A549 (cell line): ENCODE results near the gene POLR2F. TPM values are rescaled to one million over a fixed set of nuclear protein-coding genes. Genes with fewer than 3 reads are reported as not detected.

Experiments
- ATAC-seq, 2 experiments: fragments of 200-7000 bp in 1 of 2; fragments of >200 bp in 1 of 2; cut with Nextera tagmentation in 1 of 2; cut with Tn5 transposase in 1 of 2; 3 replicates each; pipeline versions ENCODE4 v1.8.0 to v1.9.1; 2018 to 2020; ENCODE audit warnings: mild to moderate bottlenecking in 1 of 2, moderate library complexity in 1 of 2
- CTCF ChIA-PET: fragments of 300-600 bp; sonication (Branson Sonifier 250); formaldehyde crosslinking; extraction: SDS; loops from one replicate; lab custom pipeline; 2021; ENCODE audit warnings: antibody characterized with exemption, inconsistent platforms; lab: Yijun Ruan, JAX
- POLR2A ChIA-PET: fragments of 350-600 bp; formaldehyde crosslinking; extraction: SDS; loops from one replicate; lab custom pipeline; 2021; ENCODE audit warnings: antibody characterized with exemption, inconsistent platforms; lab: Yijun Ruan, JAX
- DNase-seq, 2 experiments: peaks; one replicate each; pipeline versions ENCODE4 v3.0.0 to v3.0.0-alpha.2; 2011 to 2016; ENCODE audit warnings: low read depth in 1 of 2, low spot score in 1 of 2
- FAIRE-seq: peaks from 2 replicates; lab custom pipeline; 2011; peaks lifted over from hg19 to GRCh38; lab: Jason Lieb, UNC
- H3K27ac ChIP-seq, 2 experiments: fragments of >200 bp; sonication (Bioruptor Twin); formaldehyde crosslinking; 3 replicates each; pipeline ENCODE4 v1.5.1; 2016 to 2017
- H3K4me1 ChIP-seq: fragments of >200 bp; sonication (Bioruptor Twin); formaldehyde crosslinking; 3 replicates; pipeline ENCODE4 v1.6.1; 2016
- H3K4me2 ChIP-seq: fragments of >200 bp; sonication (Bioruptor Twin); formaldehyde crosslinking; 3 replicates; pipeline ENCODE4 v1.6.1; 2016
- H3K4me3 ChIP-seq: fragments of >200 bp; sonication (Bioruptor Twin); formaldehyde crosslinking; 3 replicates; pipeline ENCODE4 v1.5.1; 2016
- H3K9me3 ChIP-seq: fragments of >200 bp; sonication (Bioruptor Twin); formaldehyde crosslinking; 3 replicates; pipeline ENCODE4 v1.6.1; 2016
- ATOH8 ChIP-seq: fragments of 250-450 bp; sonication (Bioruptor Pico); IDR thresholded peaks from 2 replicates; pipeline ENCODE4 v1.5.0; 2020; ENCODE audit warnings: low read depth, mild to moderate bottlenecking, moderate library complexity
- BHLHE40 ChIP-seq: IDR thresholded peaks from 2 replicates; pipeline ENCODE4 v1.6.1; 2012; ENCODE audit warnings: low read depth, low read length, inconsistent platforms
- CBX2 ChIP-seq: fragments of 200-600 bp; sonication (generic); IDR thresholded peaks from 2 replicates; pipeline ENCODE4 v1.6.1; 2016; ENCODE audit warnings: low read depth, mild to moderate bottlenecking, borderline replicate concordance
- CHD4 ChIP-seq: fragments of 200-600 bp; sonication (generic); IDR thresholded peaks from 2 replicates; pipeline ENCODE4 v1.6.1; 2016; ENCODE audit warnings: antibody characterized with exemption, mild to moderate bottlenecking, borderline replicate concordance
- CTCF ChIP-seq: fragments of >200 bp; sonication (Bioruptor Twin); formaldehyde crosslinking; IDR thresholded peaks from 3 replicates; pipeline ENCODE4 v1.5.1; 2016
- FOSB ChIP-seq: fragments of 250-450 bp; sonication (Bioruptor Pico); IDR thresholded peaks from 2 replicates; pipeline ENCODE4 v1.5.0; 2020; ENCODE audit warnings: mild to moderate bottlenecking, moderate library complexity
- GATA3 ChIP-seq: IDR thresholded peaks from 2 replicates; pipeline ENCODE4 v1.6.1; 2012; ENCODE audit warnings: borderline replicate concordance
- HDAC2 ChIP-seq: fragments of 200-600 bp; sonication (generic); IDR thresholded peaks from 2 replicates; pipeline ENCODE4 v1.6.1; 2016
- HOXA7 ChIP-seq: fragments of 250-450 bp; sonication (Bioruptor Pico); IDR thresholded peaks from 2 replicates; pipeline ENCODE4 v1.5.0; 2020; ENCODE audit warnings: mild to moderate bottlenecking, moderate library complexity
- KDM1A ChIP-seq: fragments of 200-600 bp; sonication (generic); IDR thresholded peaks from 2 replicates; pipeline ENCODE4 v1.6.1; 2016; ENCODE audit warnings: low read depth, mild to moderate bottlenecking
- MYC ChIP-seq: IDR thresholded peaks from 2 replicates; pipeline ENCODE4 v1.6.1; 2012; ENCODE audit warnings: mild to moderate bottlenecking, inconsistent platforms, low read length, improper control_type of control experiment, borderline replicate concordance
- PBX3 ChIP-seq: IDR thresholded peaks from 2 replicates; pipeline ENCODE4 v1.6.1; 2012
- RAD21 ChIP-seq, 2 experiments: fragments of >200 bp in 1 of 2; sonication (Bioruptor Twin) in 1 of 2; formaldehyde crosslinking in 1 of 2; IDR thresholded peaks in 1 of 2; conservative IDR thresholded peaks in 1 of 2; 2 replicates in 1 of 2; 3 replicates in 1 of 2; pipeline ENCODE4 v1.6.1; 2012 to 2018; ENCODE audit warnings: inconsistent platforms in 1 of 2
- RARB ChIP-seq: fragments of 250-450 bp; sonication (Bioruptor Pico); IDR thresholded peaks from 2 replicates; pipeline ENCODE4 v1.8.0; 2021; ENCODE audit warnings: mild to moderate bottlenecking, moderate library complexity
- RNF2 ChIP-seq: fragments of 200-600 bp; sonication (generic); IDR thresholded peaks from 2 replicates; pipeline ENCODE4 v1.6.1; 2016; ENCODE audit warnings: low read depth, mild to moderate bottlenecking, antibody characterized with exemption, moderate library complexity, borderline replicate concordance
- ZC3H11A ChIP-seq: fragments of 450-650 bp; IDR thresholded peaks from 2 replicates; pipeline ENCODE4 v1.6.1; 2014; ENCODE audit warnings: antibody characterized with exemption, mild to moderate bottlenecking
- WGBS: methylation state at CpG from one replicate; pipeline ENCODE4 v1.1.6; 2017; ENCODE audit errors: missing lambda C conversion rate; 5-methylcytosine and 5-hydroxymethylcytosine counted together
- polyA plus RNA-seq, 4 experiments: library from polyadenylated mRNA; depleted of rRNA in 3 of 4; stranded (reverse); fragments of >200 nt; fragmentation: RNase III in 1 of 4; extraction: RNeasy Plus Mini Kit Qiagen cat#74134 plus additional on column Dnase treatment in 1 of 4; gene quantifications; 2 replicates in 3 of 4; 3 replicates in 1 of 4; pipeline ENCODE4 v1.2.3, GENCODE V29; 2011 to 2017

Gene POLR2F
- polyA plus RNA-seq, 2 of the 4 experiments (the other 2 are of a cell fraction): 90.0 to 183 TPM

GRCh38 chr22:37924386-37925065, 29.0 kb upstream of the POLR2F start (continued):
- TF ChIP-seq PBX3 (no peak), GATA3 (no peak), RARB (CRISPR knock-in tag) (no peak), ATOH8 (CRISPR knock-in tag) (no peak), CBX2 (no peak), FOSB (CRISPR knock-in tag) (no peak)

GRCh38 chr22:37925330-37925729, 28.2 kb upstream of the POLR2F start:
- H3K4me1 ChIP-seq: no peaks in the 10 kb centered on the region
- WGBS: 58% methylated on average over 3 of the region's 3 CpGs
- TF ChIP-seq RNF2 (no peak), CTCF (no peak), GATA3 (no peak), MYC (no peak), ZC3H11A (no peak), HOXA7 (CRISPR knock-in tag) (no peak), KDM1A (no peak), CHD4 (no peak)
- TF ChIP-seq, all 56 proteins: peak for 0
- no peak for FAIRE-seq
- H3K9me3 ChIP-seq: no peaks in the 10 kb centered on the region
- no peak for DNase-seq
- no peak for ATAC-seq
- ChIA-PET POLR2A (no interaction called here), CTCF (interaction anchor here (0.9 to 2.2 kb wide), 4 partner anchors 9 to 108 kb away, joined by 3 to 8 read pairs (median 4); partner anchors contain the start of gene MICALL1)
- no peak overlapping the region for H3K4me3 ChIP-seq
- H3K4me2 ChIP-seq: no peak overlapping the region
- H3K27ac ChIP-seq: no peak overlapping the region

GRCh38 chr22:37925767-37926166, 27.7 kb upstream of the POLR2F start:
- H3K4me2 ChIP-seq: no peak overlapping the region
- FAIRE-seq: no peak
- TF ChIP-seq RAD21 (conservative IDR thresholded peaks at IDR 0.05 in 1 of 2, IDR thresholded peaks at IDR 0.05 in 1 of 2) (no peak), BHLHE40 (no peak)
- 94% methylated on average over 5 of the region's 15 CpGs for WGBS
- ATAC-seq: no peak
- ChIA-PET POLR2A (no interaction called here), CTCF (interaction anchor here (0.9 to 2.2 kb wide), 4 partner anchors 8 to 108 kb away, joined by 3 to 8 read pairs (median 4); partner anchors contain the start of gene MICALL1)
- no peaks in the 10 kb centered on the region for H3K9me3 ChIP-seq
- no peak for DNase-seq
- H3K4me1 ChIP-seq: no peaks in the 10 kb centered on the region
- no peak overlapping the region for H3K27ac ChIP-seq
- no peak overlapping the region for H3K4me3 ChIP-seq

- DNase-seq: no peak
- no peak for TF ChIP-seq HDAC2
- POLR2A ChIA-PET: interaction anchor here (0.5 kb wide), 1 partner anchor 52 kb away, joined by 3 read pairs; no protein-coding TSS in a partner anchor
These were observed 27.1 kb upstream of the POLR2F start for GRCh38 chr22:37926358-37926757.

More at GRCh38 chr22:37926358-37926757, 27.1 kb upstream of the POLR2F start:
- H3K4me2 ChIP-seq: no peak overlapping the region
- ATAC-seq (no peak), FAIRE-seq (no peak)
- H3K27ac ChIP-seq: no peak overlapping the region
- CTCF ChIA-PET: interaction anchor here (1.1 to 2.2 kb wide), 3 partner anchors 8 to 109 kb away, joined by 4 to 8 read pairs (median 4); no protein-coding TSS in a partner anchor
- H3K4me3 ChIP-seq: no peak overlapping the region
- no peaks in the 10 kb centered on the region for H3K9me3 ChIP-seq
- WGBS: 92% methylated on average over 5 of the region's 7 CpGs
- no peaks in the 10 kb centered on the region for H3K4me1 ChIP-seq
